Activated CD8-positive, alpha-beta T cell treated with anti-CD3 and anti-CD28 coated beads for 36 hours (primary cell): ENCODE measurements around the gene FABP1. TPM values are rescaled to one million over a fixed set of nuclear protein-coding genes. Genes with fewer than 3 reads are reported as not detected.

Experiments
- ATAC-seq: fragments of 200-7000 bp; cut with Tn5 transposase; one replicate; pipeline ENCODE4 v1.10.0; 2021; ENCODE audit warnings: mild to moderate bottlenecking, moderate library complexity
- CTCF ChIA-PET: fragments of 350-600 bp; sonication (Branson Sonifier 250); formaldehyde crosslinking; loops from one replicate; lab custom pipeline; 2021; ENCODE audit warnings: antibody characterized with exemption; lab: Charles Lee
- POLR2A ChIA-PET: fragments of 350-600 bp; sonication (Branson Sonifier 250); formaldehyde crosslinking; loops from one replicate; lab custom pipeline; 2021; ENCODE audit warnings: antibody characterized with exemption; lab: Charles Lee
- DNase-seq: peaks from one replicate; pipeline ENCODE4 v3.0.0-alpha.2; 2020
- H3K27ac Mint-ChIP-seq: one replicate; pipeline ENCODE4 v1.8.0; 2021; ENCODE audit warnings: mild to moderate bottlenecking, mixed read lengths
- H3K27me3 Mint-ChIP-seq: one replicate; pipeline ENCODE4 v1.8.0; 2021; ENCODE audit warnings: mixed read lengths
- H3K36me3 Mint-ChIP-seq: one replicate; pipeline ENCODE4 v1.8.0; 2021; ENCODE audit warnings: low read depth, mixed read lengths
- H3K4me1 Mint-ChIP-seq: one replicate; pipeline ENCODE4 v1.8.0; 2021; ENCODE audit warnings: low read depth, mixed read lengths
- H3K4me3 Mint-ChIP-seq: one replicate; pipeline ENCODE4 v1.8.0; 2021; ENCODE audit warnings: mild to moderate bottlenecking, moderate library complexity, mixed read lengths
- H3K9me3 Mint-ChIP-seq: one replicate; pipeline ENCODE4 v1.8.0; 2021; ENCODE audit warnings: mixed read lengths
- CTCF ChIP-seq: fragments of 200-600 bp; IDR thresholded peaks from one replicate; pipeline ENCODE4 v1.8.0; 2022; ENCODE audit warnings: antibody characterized with exemption, mild to moderate bottlenecking
- intact Hi-C: fragments of 100-400 bp; cut with micrococcal nuclease; formaldehyde crosslinking; loops from one replicate; pipeline ENCODE4 v1.10.0; 2022
- total RNA-seq, 2 experiments: library from RNA; stranded (reverse); gene quantifications; one replicate each; pipeline ENCODE4 v1.2.3, GENCODE V29; 2021

FABP1 gene
- total RNA-seq, 2 experiments from 2014 or later, result not detected

GRCh38 chr2:88161446-88162244 is 33.8 kb upstream of the FABP1 start:
- no peaks in the 10 kb centered on the region for H3K4me1 Mint-ChIP-seq
- no peak for DNase-seq
- intact Hi-C loops, result no loop called here
- H3K27ac Mint-ChIP-seq, result no peak overlapping the region
- no peak for ATAC-seq
- no peaks in the 10 kb centered on the region for H3K9me3 Mint-ChIP-seq
- ChIA-PET CTCF (interaction anchor here (1.3 to 10.0 kb wide), 2 partner anchors 101 to 162 kb away, joined by 3 to 193 read pairs; no protein-coding TSS in a partner anchor), POLR2A (interaction anchor here (1.2 kb wide), 1 partner anchor 145 kb away, joined by 5 read pairs; the partner anchor contains the start of gene RNU2-63P)
- H3K27me3 Mint-ChIP-seq, result no peaks in the 10 kb centered on the region
- H3K4me3 Mint-ChIP-seq, result no peak overlapping the region
- no peak for TF ChIP-seq CTCF
- H3K36me3 Mint-ChIP-seq, result no peaks in the 10 kb centered on the region

- intact Hi-C loops, result loop anchor here (1.0 kb wide), 1 partner anchor 100 kb away; no protein-coding TSS in a partner anchor
- TF ChIP-seq CTCF, result no peak
- POLR2A ChIA-PET, result interaction anchor here (0.8 to 2.3 kb wide), 2 partner anchors 101 to 144 kb away, joined by 5 to 8 read pairs; partner anchors contain the start of gene RNU2-63P
- Mint-ChIP-seq H3K4me1 (no peaks in the 10 kb centered on the region), H3K27me3 (no peaks in the 10 kb centered on the region), H3K27ac (no peak overlapping the region), H3K4me3 (no peak overlapping the region), H3K9me3 (no peaks in the 10 kb centered on the region), H3K36me3 (no peaks in the 10 kb centered on the region)
- DNase-seq (no peak), ATAC-seq (no peak)
- CTCF ChIA-PET, result interaction anchor here (0.7 to 10.0 kb wide), 15 partner anchors 8 to 135 kb away, joined by 3 to 193 read pairs (median 4); no protein-coding TSS in a partner anchor
These were observed 32.7 kb upstream of the FABP1 start for GRCh38 chr2:88160517-88160916.

- DNase-seq (peak; percentile 62), ATAC-seq (peak; percentile 74)
- intact Hi-C loops, result loop anchor here (1.0 kb wide), 1 partner anchor 100 kb away; no protein-coding TSS in a partner anchor
- H3K4me3 Mint-ChIP-seq, result no peak overlapping the region
- H3K27ac Mint-ChIP-seq, result no peak overlapping the region
- H3K9me3 Mint-ChIP-seq, result no peaks in the 10 kb centered on the region
- no peaks in the 10 kb centered on the region for H3K27me3 Mint-ChIP-seq
- peak; percentile 77 for TF ChIP-seq CTCF
- ChIA-PET POLR2A (interaction anchor here (0.8 to 2.3 kb wide), 2 partner anchors 101 to 143 kb away, joined by 5 to 8 read pairs; partner anchors contain the start of gene RNU2-63P), CTCF (interaction anchor here (0.7 to 10.0 kb wide), 17 partner anchors 8 to 134 kb away, joined by 3 to 193 read pairs (median 4); no protein-coding TSS in a partner anchor)
- H3K4me1 Mint-ChIP-seq, result no peaks in the 10 kb centered on the region
- H3K36me3 Mint-ChIP-seq, result no peaks in the 10 kb centered on the region
These were observed 32.1 kb upstream of the FABP1 start for GRCh38 chr2:88159955-88160415.

- no peaks in the 10 kb centered on the region for H3K36me3 Mint-ChIP-seq
- CTCF ChIA-PET, result interaction anchor here (0.8 to 10.0 kb wide), 15 partner anchors 9 to 134 kb away, joined by 3 to 193 read pairs (median 4); no protein-coding TSS in a partner anchor
- intact Hi-C loops, result no loop called here
- no peak overlapping the region for H3K27ac Mint-ChIP-seq
- DNase-seq (no peak), ATAC-seq (no peak)
- no peaks in the 10 kb centered on the region for H3K27me3 Mint-ChIP-seq
- no peaks in the 10 kb centered on the region for H3K9me3 Mint-ChIP-seq
- POLR2A ChIA-PET, result interaction anchor here (0.8 to 2.3 kb wide), 2 partner anchors 100 to 143 kb away, joined by 5 to 8 read pairs; partner anchors contain the start of gene RNU2-63P
- no peak for TF ChIP-seq CTCF
- no peaks in the 10 kb centered on the region for H3K4me1 Mint-ChIP-seq
- H3K4me3 Mint-ChIP-seq, result no peak overlapping the region
These were observed 31.6 kb upstream of the FABP1 start for GRCh38 chr2:88159481-88159880.
